ENCODE data around the gene ZNF256.

Gene ZNF256

DNA sequence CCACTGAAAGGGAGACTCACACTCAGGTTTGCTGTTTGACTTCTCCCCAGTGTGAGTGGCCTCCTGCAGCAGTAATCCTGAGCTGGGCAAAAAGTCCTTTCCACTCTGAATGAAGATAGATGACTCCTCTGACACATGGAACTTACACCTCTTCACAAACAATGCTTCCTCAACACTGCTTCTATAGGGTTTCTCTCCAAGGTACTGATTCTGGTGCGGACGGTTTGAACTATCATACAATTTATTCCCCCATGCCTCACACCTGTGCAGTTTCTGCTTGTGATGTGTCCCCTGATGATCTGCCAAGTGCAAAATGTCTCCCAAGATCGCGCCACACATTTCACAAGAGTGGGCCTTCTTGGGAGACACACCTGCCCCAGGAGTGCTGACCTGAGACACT, 19.9 kb downstream of the ZNF256 start:
- no peak overlapping the region for H3K27ac ChIP-seq
- no peak for TF ChIP-seq ZFX (IDR thresholded peaks at IDR 0.05)
- TF ChIP-seq, protein P1, sequence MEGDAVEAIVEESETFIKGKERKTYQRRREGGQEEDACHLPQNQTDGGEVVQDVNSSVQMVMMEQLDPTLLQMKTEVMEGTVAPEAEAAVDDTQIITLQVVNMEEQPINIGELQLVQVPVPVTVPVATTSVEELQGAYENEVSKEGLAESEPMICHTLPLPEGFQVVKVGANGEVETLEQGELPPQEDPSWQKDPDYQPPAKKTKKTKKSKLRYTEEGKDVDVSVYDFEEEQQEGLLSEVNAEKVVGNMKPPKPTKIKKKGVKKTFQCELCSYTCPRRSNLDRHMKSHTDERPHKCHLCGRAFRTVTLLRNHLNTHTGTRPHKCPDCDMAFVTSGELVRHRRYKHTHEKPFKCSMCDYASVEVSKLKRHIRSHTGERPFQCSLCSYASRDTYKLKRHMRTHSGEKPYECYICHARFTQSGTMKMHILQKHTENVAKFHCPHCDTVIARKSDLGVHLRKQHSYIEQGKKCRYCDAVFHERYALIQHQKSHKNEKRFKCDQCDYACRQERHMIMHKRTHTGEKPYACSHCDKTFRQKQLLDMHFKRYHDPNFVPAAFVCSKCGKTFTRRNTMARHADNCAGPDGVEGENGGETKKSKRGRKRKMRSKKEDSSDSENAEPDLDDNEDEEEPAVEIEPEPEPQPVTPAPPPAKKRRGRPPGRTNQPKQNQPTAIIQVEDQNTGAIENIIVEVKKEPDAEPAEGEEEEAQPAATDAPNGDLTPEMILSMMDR (conservative IDR thresholded peaks at IDR 0.05), result no peak

DNA sequence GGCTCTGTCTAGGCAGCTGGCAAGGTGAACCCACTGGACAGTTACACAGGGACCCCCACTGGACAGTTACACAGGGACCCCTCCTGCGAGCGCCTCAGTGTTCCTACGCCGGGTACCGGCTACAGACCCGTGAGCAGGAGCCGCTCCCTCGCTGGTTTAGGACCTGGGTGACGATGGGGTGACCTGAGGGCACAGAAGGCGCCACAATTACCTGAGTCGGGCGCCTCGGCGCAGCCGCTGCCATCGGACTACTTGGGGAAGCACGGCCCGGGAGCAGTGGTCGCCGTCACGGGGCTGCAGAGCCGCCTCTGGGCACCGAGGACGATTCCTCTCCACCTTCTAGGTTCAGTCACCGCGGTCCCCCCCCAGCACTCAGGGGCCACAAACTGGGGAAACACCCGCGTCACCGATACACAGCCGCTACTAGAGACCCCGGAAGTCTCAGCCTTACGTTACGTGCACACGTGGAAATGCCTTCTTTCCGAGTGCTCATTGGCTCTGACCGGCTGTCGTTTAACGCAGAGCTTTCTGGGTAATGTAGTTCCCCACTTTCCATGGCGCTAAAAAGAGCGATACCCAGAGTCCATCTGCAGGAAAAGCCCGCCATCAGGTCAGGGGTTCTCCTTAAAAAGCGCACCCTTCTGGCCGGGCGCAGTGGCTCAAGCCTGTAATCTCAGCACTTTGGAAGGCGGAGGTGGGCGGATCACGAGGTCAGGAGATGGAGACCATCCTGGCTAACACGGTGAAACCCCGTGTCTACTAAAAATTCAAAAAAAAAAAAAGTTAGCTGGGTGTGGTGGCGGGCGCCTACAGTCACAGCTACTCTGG, 31.1 kb downstream of the ZNF256 start, which contains the start of gene ZNF417:
Gene ZNF417, minus strand, starts transcription at position 425 of the 828 bp plus-strand sequence. Its CDS starts 181 bp downstream, at position 244.
- H3K27ac ChIP-seq, result peak within 1 kb of the TSS; percentile 69
- TF ChIP-seq, protein P1 (conservative IDR thresholded peaks at IDR 0.05), result peak; percentile 46

DNA sequence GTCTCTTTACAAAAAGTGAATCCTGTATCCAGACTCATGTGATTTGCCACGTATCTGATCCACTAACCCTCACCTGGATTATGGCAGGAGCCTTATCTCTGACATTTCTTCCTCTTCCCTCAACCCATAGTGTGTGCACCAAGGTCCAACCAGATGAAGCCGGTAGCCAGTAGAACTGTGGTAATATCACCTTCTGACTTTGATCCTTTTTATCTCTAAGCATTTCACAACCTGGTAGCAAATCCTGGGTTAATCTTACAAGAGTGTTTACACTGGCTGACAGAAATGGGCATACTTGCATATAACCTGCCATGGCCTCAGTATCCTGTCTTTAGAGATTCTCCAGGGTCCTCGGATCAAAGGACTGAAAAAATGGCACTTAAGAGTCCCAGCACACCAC, 33.0 kb downstream of the ZNF256 start:
- TF ChIP-seq, protein P1 (conservative IDR thresholded peaks at IDR 0.05), result no peak
- no peak for TF ChIP-seq ZFX (IDR thresholded peaks at IDR 0.05)
- H3K27ac ChIP-seq, result no peak overlapping the region

DNA sequence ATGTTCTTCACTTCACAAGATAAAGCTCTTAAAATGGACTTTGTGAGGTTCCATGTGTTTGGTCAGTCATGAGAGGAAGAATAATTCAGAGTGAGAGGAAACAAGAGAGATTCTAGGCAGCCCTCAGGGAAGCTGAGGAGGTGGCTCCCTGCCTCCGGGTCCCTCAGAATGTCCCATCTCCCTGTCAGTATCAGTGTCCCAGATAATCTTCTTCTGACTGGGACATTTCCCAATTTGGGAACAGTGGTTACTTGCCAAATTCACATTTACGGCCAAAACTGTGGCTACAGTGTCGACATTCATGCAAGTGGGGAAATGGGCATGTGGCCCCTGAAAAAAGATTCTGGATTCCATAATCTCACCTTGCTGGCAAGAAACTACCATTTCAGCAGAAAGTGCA, 40.1 kb downstream of the ZNF256 start:
- H3K27ac ChIP-seq, result no peak overlapping the region
- TF ChIP-seq, protein P1 (conservative IDR thresholded peaks at IDR 0.05), result no peak
- TF ChIP-seq ZFX (IDR thresholded peaks at IDR 0.05), result no peak

DNA sequence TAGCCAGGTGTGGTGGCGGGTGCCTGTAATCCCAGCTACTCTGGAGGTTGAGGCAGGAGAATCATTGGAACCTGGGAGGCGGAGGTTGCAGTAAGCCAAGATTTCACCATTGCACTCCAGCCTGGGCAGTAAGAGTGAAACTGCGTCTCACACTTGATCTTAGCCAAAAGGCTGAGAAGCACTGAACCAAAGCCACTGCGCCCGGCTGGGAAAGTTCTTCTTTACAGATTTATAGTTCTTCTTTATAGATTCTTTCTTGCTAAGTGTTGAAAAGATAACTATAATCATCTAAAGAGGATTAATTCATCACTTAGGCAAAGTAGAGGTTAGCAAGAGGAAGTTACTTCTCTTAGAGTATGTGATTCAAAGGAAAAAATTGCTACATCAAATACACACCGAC, 42.2 kb downstream of the ZNF256 start:
- H3K27ac ChIP-seq, result no peak overlapping the region
- no peak for TF ChIP-seq ZFX (IDR thresholded peaks at IDR 0.05)
- TF ChIP-seq, protein P1 (conservative IDR thresholded peaks at IDR 0.05), result no peak

DNA sequence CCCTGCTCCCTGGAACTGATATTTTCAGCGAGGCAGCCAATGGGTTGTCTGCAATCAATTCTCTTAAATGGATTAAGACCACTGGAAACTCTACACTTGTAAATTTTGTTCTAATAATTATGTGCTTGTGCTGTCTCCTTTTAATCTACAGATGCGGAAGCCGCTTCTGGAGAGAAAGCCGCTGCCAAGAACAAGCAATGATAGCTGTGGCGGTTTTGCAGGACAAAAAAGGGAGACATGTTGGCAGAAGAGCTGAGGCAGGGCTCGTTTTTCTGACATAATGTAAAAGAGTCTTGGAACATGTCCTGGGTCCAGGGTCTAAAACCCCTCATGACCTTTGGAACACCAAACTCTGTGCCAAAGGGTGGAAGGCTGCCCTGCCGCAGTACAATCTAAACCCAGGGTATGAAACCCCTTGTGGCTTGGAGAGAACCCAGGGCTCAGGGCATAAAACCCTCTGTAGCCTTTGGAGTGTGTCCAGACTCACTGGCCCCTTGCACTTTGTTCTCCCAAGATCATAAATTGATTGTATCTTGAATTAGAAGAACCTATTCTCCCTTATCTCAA, 43.8 kb downstream of the ZNF256 start:
- TF ChIP-seq, protein P1 (conservative IDR thresholded peaks at IDR 0.05), result peak; percentile 39
- no peak for TF ChIP-seq ZFX (IDR thresholded peaks at IDR 0.05)
- no peak overlapping the region for H3K27ac ChIP-seq

DNA sequence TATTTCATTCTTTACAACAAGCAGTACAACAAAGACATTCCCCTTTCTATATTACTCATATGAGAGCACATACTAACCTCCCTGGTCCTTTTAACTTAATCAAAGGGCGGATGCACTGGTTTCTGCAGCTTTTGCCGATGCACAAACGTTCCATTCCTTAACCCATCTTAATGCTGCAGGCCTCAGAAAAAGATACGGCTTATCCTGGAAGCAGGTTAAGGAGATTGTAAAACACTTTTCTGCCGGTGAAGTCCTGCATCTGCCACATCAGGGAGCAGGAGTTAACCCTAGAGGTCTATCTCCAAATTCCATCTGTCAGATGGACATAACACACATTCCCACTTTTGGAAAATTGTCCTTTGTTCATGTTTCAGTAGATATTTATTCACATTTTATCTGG, 47.2 kb downstream of the ZNF256 start:
- H3K27ac ChIP-seq, result no peak overlapping the region
- TF ChIP-seq, protein P1 (conservative IDR thresholded peaks at IDR 0.05), result no peak
- no peak for TF ChIP-seq ZFX (IDR thresholded peaks at IDR 0.05)

Measured in C4-2B (cell line).